HCT116 (cell line): ENCODE measurements around the gene GOSR1.

Experiments used
- CEBPB ChIP-seq: IDR thresholded peaks from 2 replicates; pipeline ENCODE4 v1.6.1; 2012; ENCODE audit warnings: low read depth
- EGR1 ChIP-seq: IDR thresholded peaks from 2 replicates; pipeline ENCODE4 v1.6.1; 2012; ENCODE audit warnings: low read depth
- EZH2 ChIP-seq: fragments of 200-600 bp; sonication (generic); IDR thresholded peaks from 2 replicates; pipeline ENCODE4 v1.6.1; 2017; ENCODE audit warnings: antibody characterized with exemption, mixed run types
- EZH2phosphoT487 ChIP-seq: fragments of 200-600 bp; IDR thresholded peaks from 2 replicates; pipeline ENCODE4 v1.6.1; 2018; ENCODE audit warnings: antibody characterized with exemption, borderline replicate concordance
- FOSL1 ChIP-seq: IDR thresholded peaks from 2 replicates; pipeline ENCODE4 v1.6.1; 2012; ENCODE audit warnings: low read depth
- JUND ChIP-seq: IDR thresholded peaks from 2 replicates; pipeline ENCODE4 v1.6.1; 2012
- POLR2AphosphoS5 ChIP-seq: IDR thresholded peaks from 2 replicates; pipeline ENCODE4 v1.6.1; 2011; ENCODE audit warnings: mild to moderate bottlenecking, low read depth, low read length, moderate library complexity
- RAD21 ChIP-seq: IDR thresholded peaks from 2 replicates; pipeline ENCODE4 v1.6.1; 2012; ENCODE audit warnings: low read depth, mild to moderate bottlenecking
- TCF7L2 ChIP-seq: IDR thresholded peaks from 2 replicates; pipeline ENCODE4 v1.7.0; 2011; ENCODE audit warnings: borderline replicate concordance, inconsistent platforms; ENCODE audit not compliant: insufficient read depth, insufficient read length; ENCODE audit errors: extremely low read depth
- YY1 ChIP-seq: IDR thresholded peaks from 2 replicates; pipeline ENCODE4 v1.6.1; 2011; ENCODE audit warnings: low read length, low read depth, moderate library complexity, mild to moderate bottlenecking; ENCODE audit not compliant: insufficient replicate concordance; ENCODE audit errors: extremely low read depth
- TF ChIP-seq, protein P1 (sequence below), 3 experiments: fragments of 200-600 bp in 1 of 3; sonication (generic) in 1 of 3; IDR thresholded peaks in 2 of 3; conservative IDR thresholded peaks in 1 of 3; 2 replicates each; pipeline ENCODE4 v1.5.1; 2012 to 2017; ENCODE audit warnings: low read depth in 2 of 3, low read length in 2 of 3, antibody characterized with exemption in 1 of 3, borderline replicate concordance in 1 of 3, control low read depth in 1 of 3, mild to moderate bottlenecking in 1 of 3, mixed read lengths in 1 of 3, mixed run types in 1 of 3, moderate library complexity in 1 of 3; ENCODE audit not compliant: insufficient read depth in 1 of 3
- TF ChIP-seq, protein P2 (sequence below): IDR thresholded peaks from 2 replicates; pipeline ENCODE4 v1.6.1; 2012; ENCODE audit warnings: low read depth
- TF ChIP-seq, protein P3 (sequence below): IDR thresholded peaks from 2 replicates; pipeline ENCODE4 v1.6.1; 2012
- TF ChIP-seq, protein P4 (sequence below): IDR thresholded peaks from 2 replicates; pipeline ENCODE4 v1.6.1; 2012

DNA sequence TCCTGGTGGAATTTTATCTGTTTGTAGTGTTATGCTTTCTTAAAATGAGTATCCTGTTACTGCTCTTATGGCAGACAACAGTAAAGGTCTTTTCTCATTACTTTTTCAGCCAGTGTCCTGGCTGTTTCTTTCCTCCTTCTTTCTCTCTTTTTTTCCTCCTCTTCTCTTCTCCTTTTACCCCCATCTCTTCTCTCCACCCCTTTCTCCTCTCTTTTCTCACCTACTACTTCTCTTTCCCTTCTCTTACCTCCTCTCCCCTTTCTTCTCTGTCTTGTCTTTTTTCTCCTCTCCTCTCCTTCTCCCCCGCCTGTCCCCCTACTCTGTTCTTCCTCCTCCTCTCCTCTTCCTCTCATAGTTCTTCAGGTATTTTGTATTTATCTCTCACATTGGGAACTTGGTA, 49.6 kb upstream of the GOSR1 start:
- TF ChIP-seq, protein P1, sequence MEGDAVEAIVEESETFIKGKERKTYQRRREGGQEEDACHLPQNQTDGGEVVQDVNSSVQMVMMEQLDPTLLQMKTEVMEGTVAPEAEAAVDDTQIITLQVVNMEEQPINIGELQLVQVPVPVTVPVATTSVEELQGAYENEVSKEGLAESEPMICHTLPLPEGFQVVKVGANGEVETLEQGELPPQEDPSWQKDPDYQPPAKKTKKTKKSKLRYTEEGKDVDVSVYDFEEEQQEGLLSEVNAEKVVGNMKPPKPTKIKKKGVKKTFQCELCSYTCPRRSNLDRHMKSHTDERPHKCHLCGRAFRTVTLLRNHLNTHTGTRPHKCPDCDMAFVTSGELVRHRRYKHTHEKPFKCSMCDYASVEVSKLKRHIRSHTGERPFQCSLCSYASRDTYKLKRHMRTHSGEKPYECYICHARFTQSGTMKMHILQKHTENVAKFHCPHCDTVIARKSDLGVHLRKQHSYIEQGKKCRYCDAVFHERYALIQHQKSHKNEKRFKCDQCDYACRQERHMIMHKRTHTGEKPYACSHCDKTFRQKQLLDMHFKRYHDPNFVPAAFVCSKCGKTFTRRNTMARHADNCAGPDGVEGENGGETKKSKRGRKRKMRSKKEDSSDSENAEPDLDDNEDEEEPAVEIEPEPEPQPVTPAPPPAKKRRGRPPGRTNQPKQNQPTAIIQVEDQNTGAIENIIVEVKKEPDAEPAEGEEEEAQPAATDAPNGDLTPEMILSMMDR (IDR thresholded peaks at IDR 0.05 in 2 of 3, conservative IDR thresholded peaks at IDR 0.05 in 1 of 3; ENCODE audit: borderline replicate concordance in 1 of 3, insufficient read depth in 1 of 3, low read depth in 2 of 3, low read length in 2 of 3) = no peak
- TF ChIP-seq EZH2 (no peak), FOSL1 (no peak), RAD21 (no peak), EGR1 (no peak), TCF7L2 (no peak), YY1 (no peak), POLR2AphosphoS5 (no peak), EZH2phosphoT487 (no peak), JUND (no peak), CEBPB (no peak)
- TF ChIP-seq, protein P2, sequence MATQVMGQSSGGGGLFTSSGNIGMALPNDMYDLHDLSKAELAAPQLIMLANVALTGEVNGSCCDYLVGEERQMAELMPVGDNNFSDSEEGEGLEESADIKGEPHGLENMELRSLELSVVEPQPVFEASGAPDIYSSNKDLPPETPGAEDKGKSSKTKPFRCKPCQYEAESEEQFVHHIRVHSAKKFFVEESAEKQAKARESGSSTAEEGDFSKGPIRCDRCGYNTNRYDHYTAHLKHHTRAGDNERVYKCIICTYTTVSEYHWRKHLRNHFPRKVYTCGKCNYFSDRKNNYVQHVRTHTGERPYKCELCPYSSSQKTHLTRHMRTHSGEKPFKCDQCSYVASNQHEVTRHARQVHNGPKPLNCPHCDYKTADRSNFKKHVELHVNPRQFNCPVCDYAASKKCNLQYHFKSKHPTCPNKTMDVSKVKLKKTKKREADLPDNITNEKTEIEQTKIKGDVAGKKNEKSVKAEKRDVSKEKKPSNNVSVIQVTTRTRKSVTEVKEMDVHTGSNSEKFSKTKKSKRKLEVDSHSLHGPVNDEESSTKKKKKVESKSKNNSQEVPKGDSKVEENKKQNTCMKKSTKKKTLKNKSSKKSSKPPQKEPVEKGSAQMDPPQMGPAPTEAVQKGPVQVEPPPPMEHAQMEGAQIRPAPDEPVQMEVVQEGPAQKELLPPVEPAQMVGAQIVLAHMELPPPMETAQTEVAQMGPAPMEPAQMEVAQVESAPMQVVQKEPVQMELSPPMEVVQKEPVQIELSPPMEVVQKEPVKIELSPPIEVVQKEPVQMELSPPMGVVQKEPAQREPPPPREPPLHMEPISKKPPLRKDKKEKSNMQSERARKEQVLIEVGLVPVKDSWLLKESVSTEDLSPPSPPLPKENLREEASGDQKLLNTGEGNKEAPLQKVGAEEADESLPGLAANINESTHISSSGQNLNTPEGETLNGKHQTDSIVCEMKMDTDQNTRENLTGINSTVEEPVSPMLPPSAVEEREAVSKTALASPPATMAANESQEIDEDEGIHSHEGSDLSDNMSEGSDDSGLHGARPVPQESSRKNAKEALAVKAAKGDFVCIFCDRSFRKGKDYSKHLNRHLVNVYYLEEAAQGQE = no peak
- TF ChIP-seq, protein P3, sequence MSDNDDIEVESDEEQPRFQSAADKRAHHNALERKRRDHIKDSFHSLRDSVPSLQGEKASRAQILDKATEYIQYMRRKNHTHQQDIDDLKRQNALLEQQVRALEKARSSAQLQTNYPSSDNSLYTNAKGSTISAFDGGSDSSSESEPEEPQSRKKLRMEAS = no peak
- TF ChIP-seq, protein P4, sequence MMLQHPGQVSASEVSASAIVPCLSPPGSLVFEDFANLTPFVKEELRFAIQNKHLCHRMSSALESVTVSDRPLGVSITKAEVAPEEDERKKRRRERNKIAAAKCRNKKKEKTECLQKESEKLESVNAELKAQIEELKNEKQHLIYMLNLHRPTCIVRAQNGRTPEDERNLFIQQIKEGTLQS = no peak
